K562 (cell line): ENCODE data around the gene RASL11A. TPM values are rescaled to one million over a fixed set of nuclear protein-coding genes. Genes with fewer than 3 reads are reported as not detected.

Source experiments
- BRD4 ChIP-seq: fragments of 200-600 bp; sonication (generic); IDR thresholded peaks from 2 replicates; pipeline ENCODE4 v1.6.1; 2017; ENCODE audit warnings: inconsistent platforms
- CTBP1 ChIP-seq: fragments of 450-650 bp; IDR thresholded peaks from 2 replicates; pipeline ENCODE4 v1.6.1; 2016; ENCODE audit warnings: borderline replicate concordance
- CTCF ChIP-seq, 3 experiments: IDR thresholded peaks in 2 of 3; conservative IDR thresholded peaks in 1 of 3; 2 replicates each; pipeline ENCODE4 v1.5.1; 2011 to 2012; ENCODE audit warnings: low read length in 3 of 3, mild to moderate bottlenecking in 3 of 3, control low read depth in 2 of 3, improper control_type of control experiment in 1 of 3, inconsistent platforms in 1 of 3, low read depth in 1 of 3, mixed read lengths in 1 of 3, moderate library complexity in 1 of 3; ENCODE audit not compliant: insufficient read depth in 2 of 3
- EP400 ChIP-seq: fragments of 450-650 bp; IDR thresholded peaks from 2 replicates; pipeline ENCODE4 v1.6.1; 2017; ENCODE audit warnings: antibody characterized with exemption, mild to moderate bottlenecking, moderate library complexity
- KDM1A ChIP-seq, 2 experiments: fragments of 450-650 bp; IDR thresholded peaks; 2 replicates each; pipeline ENCODE4 v1.6.1; 2016; ENCODE audit warnings: mild to moderate bottlenecking in 2 of 2
- RAD21 ChIP-seq, 2 experiments: fragments of 250-450 bp in 1 of 2; fragments of 450-650 bp in 1 of 2; sonication (Bioruptor Pico) in 1 of 2; formaldehyde crosslinking in 1 of 2; IDR thresholded peaks in 1 of 2; conservative IDR thresholded peaks in 1 of 2; 2 replicates each; pipeline versions ENCODE4 v1.4.0 to v1.8.0; 2020 to 2022; ENCODE audit warnings: mild to moderate bottlenecking in 2 of 2, moderate library complexity in 1 of 2
- RCOR1 ChIP-seq, 2 experiments: IDR thresholded peaks; 2 replicates each; pipeline ENCODE4 v1.6.1; 2012; ENCODE audit warnings: low read depth in 2 of 2, low read length in 2 of 2, borderline replicate concordance in 1 of 2, improper control_type of control experiment in 1 of 2
- REST ChIP-seq, 2 experiments: fragments of 450-650 bp; formaldehyde crosslinking in 1 of 2; IDR thresholded peaks; 2 replicates each; pipeline versions ENCODE4 v1.4.0 to v1.6.1; 2014 to 2020; ENCODE audit warnings: mild to moderate bottlenecking in 2 of 2, borderline replicate concordance in 1 of 2, low read depth in 1 of 2
- SREBF2 ChIP-seq: sonication (generic); formaldehyde crosslinking; IDR thresholded peaks from 2 replicates; pipeline ENCODE4 v1.4.0; 2020; ENCODE audit warnings: mild to moderate bottlenecking, missing genetic modification reagents
- THAP7 ChIP-seq: fragments of 250-450 bp; sonication (Bioruptor Pico); IDR thresholded peaks from 2 replicates; pipeline ENCODE4 v1.5.0; 2021
- U2AF1 ChIP-seq: fragments of 200-400 bp; formaldehyde crosslinking; optimal IDR thresholded peaks from 2 replicates; pipeline ENCODE3; 2017; ENCODE audit warnings: mild to moderate bottlenecking, low read depth, low read length, moderate library complexity
- ZNF41 ChIP-seq: fragments of 250-450 bp; sonication (Bioruptor Pico); conservative IDR thresholded peaks from 2 replicates; pipeline ENCODE4 v1.4.0; 2020; ENCODE audit warnings: mild to moderate bottlenecking
- polyA plus RNA-seq, 8 experiments: library from polyadenylated mRNA; depleted of rRNA in 4 of 8; stranded (reverse) in 5 of 8; unstranded in 3 of 8; fragments of >200 nt; fragmentation: Nextera tagmentation in 2 of 8; fragmentation: Illumina TruSeq in 1 of 8; extraction: Ambion mirVana in 2 of 8; extraction: Trizol in 1 of 8; gene quantifications; 2 replicates each; pipeline versions ENCODE4 v1.2.1 to v1.2.3, GENCODE V29; 2011 to 2014; ENCODE audit warnings: inconsistent platforms in 1 of 8, missing spikeins in 1 of 8
- total RNA-seq, 7 experiments: library from RNA; depleted of rRNA in 6 of 7; stranded (reverse); fragments of >200 nt in 6 of 7; fragmentation: Illumina TruSeq in 2 of 7; extraction: Trizol in 2 of 7; gene quantifications; 2 replicates each; pipeline versions ENCODE4 v1.2.1 to v1.2.3, GENCODE V29; 2011 to 2021; ENCODE audit warnings: low replicate concordance in 1 of 7
- TF ChIP-seq, protein P1 (sequence below), 3 experiments: fragments of 200-800 bp in 1 of 3; sonication (Bioruptor generic) in 1 of 3; sonication (generic) in 1 of 3; formaldehyde crosslinking in 1 of 3; IDR thresholded peaks; 2 replicates each; pipeline versions ENCODE4 v1.6.1 to v1.8.0; 2016 to 2022; ENCODE audit warnings: mild to moderate bottlenecking in 2 of 3, missing compliant biosample characterization in 2 of 3, missing genetic modification characterization in 2 of 3, missing genetic modification reagents in 1 of 3

The RASL11A gene
- total and polyA plus RNA-seq, 9 of the 15 experiments (the other 6 are each of a cell fraction or from before 2014, with no cell fraction given), result 0.11 to 2.2 (median 1.5) TPM; not detected in 1

DNA sequence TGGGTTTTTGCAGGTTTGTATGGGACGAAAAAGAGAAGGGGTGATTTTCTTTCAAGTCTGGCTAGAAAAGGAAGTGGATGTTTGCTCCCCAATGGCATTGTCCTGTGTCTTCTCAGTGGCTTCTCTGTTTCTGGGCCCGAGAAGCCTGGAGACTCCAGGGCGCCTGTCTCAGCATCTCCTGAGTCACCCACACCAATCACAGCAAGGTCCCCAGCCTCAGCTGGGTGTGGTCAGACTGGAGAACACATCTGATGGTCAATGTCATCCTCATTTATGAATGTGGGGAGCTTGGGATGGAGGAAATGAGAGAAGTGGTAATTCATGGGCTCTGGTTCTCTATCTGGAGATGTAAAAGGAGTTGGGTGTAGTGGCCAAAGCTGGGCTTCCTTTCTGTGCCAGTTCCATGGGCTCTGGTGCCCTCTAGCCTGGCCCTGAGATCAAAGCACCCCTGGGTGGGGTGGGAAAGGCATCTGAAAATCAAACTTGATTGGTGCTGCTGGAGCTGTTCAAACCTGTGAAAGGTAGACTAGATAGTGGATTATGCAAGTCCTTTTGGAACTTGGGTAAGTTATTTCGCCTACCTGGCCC lies 13.4 kb downstream of the RASL11A start (continued):
- TF ChIP-seq RCOR1 (IDR thresholded peaks at IDR 0.05; ENCODE audit: borderline replicate concordance in 1 of 2, low read depth in 2 of 2, low read length in 2 of 2) (peak in 1 of 2 experiments; percentile 69; a peak in 1 of 4 replicates), RAD21 (CRISPR knock-in tag; conservative IDR thresholded peaks at IDR 0.05 in 1 of 2, IDR thresholded peaks at IDR 0.05 in 1 of 2) (peak in 1 of 2 experiments; percentile 34; a peak in 2 of 4 replicates), SREBF2 (CRISPR knock-in tag) (no peak), ZNF41 (CRISPR knock-in tag) (no peak), BRD4 (no peak), CTCF (IDR thresholded peaks at IDR 0.05 in 2 of 3, conservative IDR thresholded peaks at IDR 0.05 in 1 of 3; ENCODE audit: insufficient read depth in 2 of 3, low read depth in 1 of 3, low read length in 3 of 3) (peak in 2 of 3 experiments; percentile 27 to 33; a peak in 1 of 6 replicates), CTBP1 (peak; percentile 88), THAP7 (CRISPR knock-in tag) (no peak), KDM1A (IDR thresholded peaks at IDR 0.05) (peak in 1 of 2 experiments; percentile 39; a peak in 1 of 4 replicates), EP400 (no peak), REST (IDR thresholded peaks at IDR 0.05; ENCODE audit: borderline replicate concordance) (peak; percentile 24; the same call in 1 of the 2 replicates), REST (CRISPR knock-in tag; IDR thresholded peaks at IDR 0.05; ENCODE audit: low read depth) (no peak), U2AF1 (no peak)
- TF ChIP-seq, protein P1, sequence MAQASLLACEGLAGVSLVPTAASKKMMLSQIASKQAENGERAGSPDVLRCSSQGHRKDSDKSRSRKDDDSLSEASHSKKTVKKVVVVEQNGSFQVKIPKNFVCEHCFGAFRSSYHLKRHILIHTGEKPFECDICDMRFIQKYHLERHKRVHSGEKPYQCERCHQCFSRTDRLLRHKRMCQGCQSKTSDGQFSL (CRISPR knock-in tag; IDR thresholded peaks at IDR 0.05), result no peak
- TF ChIP-seq, protein P1 (tag; IDR thresholded peaks at IDR 0.05), result no peak
- TF ChIP-seq, all 486 proteins: peak for 6
